ENCODE results near the gene NKPD1. TPM values are rescaled to one million over a fixed set of nuclear protein-coding genes. Genes with fewer than 3 reads are reported as not detected.

NKPD1 gene
- total RNA-seq, 4 donors from 2014 or later: 0.44 to 1.3 (median 0.68) TPM

GRCh38 chr19:45169602-45170001 lies 8.8 kb upstream of the NKPD1 start:
- no peak for DNase-seq
- intact Hi-C loops (cut with DNase I): no loop called here

GRCh38 chr19:45168767-45169351 lies 8.1 kb upstream of the NKPD1 start:
- Histone ChIP-seq H3K36me3 (no peaks in the 10 kb centered on the region), H3K9me3 (no peaks in the 10 kb centered on the region), H3K27ac (no peak overlapping the region), H3K4me1 (peaks cover 0 to 15% of the 10 kb centered on the region in 2 donors), H3K27me3 (no peaks in the 10 kb centered on the region), H3K4me3 (replicated peaks in 1 of 3) (no peak overlapping the region)
- TF ChIP-seq CTCF (IDR thresholded peaks at IDR 0.05) (no peak), POLR2A (IDR thresholded peaks at IDR 0.05) (no peak)
- 89% methylated on average over 13 to 14 of the region's 16 CpGs for WGBS, 2 donors
- DNase-seq: no peak
- intact Hi-C loops (cut with DNase I): no loop called here

More at GRCh38 chr19:45169602-45170001, 8.8 kb upstream of the NKPD1 start:
- H3K4me3 ChIP-seq (replicated peaks in 1 of 3): no peak overlapping the region
- H3K27ac ChIP-seq: no peak overlapping the region
- no peaks in the 10 kb centered on the region for H3K9me3 ChIP-seq
- H3K36me3 ChIP-seq: no peaks in the 10 kb centered on the region
- H3K27me3 ChIP-seq: no peaks in the 10 kb centered on the region
- WGBS, 2 donors: 69 to 83% methylated on average over 3 to 5 of the region's 10 CpGs
- TF ChIP-seq POLR2A (IDR thresholded peaks at IDR 0.05) (no peak), CTCF (IDR thresholded peaks at IDR 0.05) (no peak)
- H3K4me1 ChIP-seq: peaks cover 0 to 11% of the 10 kb centered on the region in 2 donors

GRCh38 chr19:45166723-45167252 lies 6.0 kb upstream of the NKPD1 start:
- Histone ChIP-seq H3K4me3 (replicated peaks in 1 of 3) (no peak overlapping the region), H3K9me3 (no peaks in the 10 kb centered on the region), H3K27ac (no peak overlapping the region), H3K27me3 (no peaks in the 10 kb centered on the region), H3K36me3 (no peaks in the 10 kb centered on the region), H3K4me1 (peaks cover 0 to 8% of the 10 kb centered on the region in 2 donors)
- no peak for DNase-seq
- 67 to 74% methylated on average over 13 to 14 of the region's 14 CpGs for WGBS, 2 donors
- no peak for TF ChIP-seq CTCF (IDR thresholded peaks at IDR 0.05)
- no peak for TF ChIP-seq POLR2A (IDR thresholded peaks at IDR 0.05)
- intact Hi-C loops (cut with DNase I): no loop called here

GRCh38 chr19:45164577-45165335 lies 4.0 kb upstream of the NKPD1 start:
- peak; percentile 87 to 90 for DNase-seq
- no peak overlapping the region for H3K27ac ChIP-seq
- H3K36me3 ChIP-seq: no peaks in the 10 kb centered on the region
- TF ChIP-seq CTCF (IDR thresholded peaks at IDR 0.05) (no peak), POLR2A (IDR thresholded peaks at IDR 0.05) (no peak)
- WGBS, 2 donors: 42% methylated on average over 12 of the region's 27 CpGs; no CpG with 5 or more reads in 1 of the 2 donors
- no peaks in the 10 kb centered on the region for H3K9me3 ChIP-seq
- H3K27me3 ChIP-seq: no peaks in the 10 kb centered on the region
- no peak overlapping the region for H3K4me3 ChIP-seq (replicated peaks in 1 of 3)
- peaks cover 0 to 15% of the 10 kb centered on the region in 2 donors for H3K4me1 ChIP-seq
- intact Hi-C loops (cut with DNase I): no loop called here
